OCI-LY7 (cell line): ENCODE results near the gene ARIH2. TPM values are rescaled to one million over a fixed set of nuclear protein-coding genes. Genes with fewer than 3 reads are reported as not detected.

Experiments used
- BruUV-seq: library from RNA; stranded (reverse); fragments of 400-500 nt; replicated peaks from 2 replicates; lab custom pipeline; 2021; lab: Mats Ljungman, UMichigan
- CTCF ChIA-PET: fragments of 300-600 bp; sonication (Branson Sonifier 250); formaldehyde crosslinking; loops from one replicate; lab custom pipeline; 2022; ENCODE audit warnings: antibody characterized with exemption; ENCODE audit not compliant: unreplicated experiment; lab: Charles Lee
- POLR2A ChIA-PET: fragments of 300-600 bp; sonication (Branson Sonifier 250); formaldehyde crosslinking; loops from one replicate; lab custom pipeline; 2022; ENCODE audit warnings: antibody characterized with exemption; lab: Charles Lee
- DNase-seq: peaks from one replicate; pipeline ENCODE4 v3.0.0-alpha.2; 2015; ENCODE audit warnings: low spot score
- H2AFZ ChIP-seq: fragments of 200-600 bp; sonication (generic), shearing (Covaris generic); 2 replicates; pipeline ENCODE4 v1.6.1; 2014; ENCODE audit warnings: mild to moderate bottlenecking, antibody characterized with exemption, low read length, moderate library complexity
- H3K27ac ChIP-seq: fragments of 200-600 bp; sonication (generic); 2 replicates; pipeline ENCODE4 v1.5.1; 2014; ENCODE audit warnings: mixed run types, low read depth, mild to moderate bottlenecking, moderate library complexity, low read length, inconsistent platforms; ENCODE audit not compliant: poor library complexity, severe bottlenecking
- H3K36me3 ChIP-seq: fragments of 200-600 bp; sonication (generic); 2 replicates; pipeline ENCODE4 v1.6.1; 2014; ENCODE audit warnings: mild to moderate bottlenecking, antibody characterized with exemption, low read length, moderate library complexity, mixed read lengths; ENCODE audit not compliant: insufficient read depth
- H3K4me1 ChIP-seq: fragments of 200-600 bp; sonication (generic); 2 replicates; pipeline ENCODE4 v1.5.1; 2014; ENCODE audit warnings: mild to moderate bottlenecking, low read length; ENCODE audit not compliant: insufficient read depth, poor library complexity, severe bottlenecking
- H3K4me2 ChIP-seq: fragments of 200-600 bp; sonication (generic); 2 replicates; pipeline ENCODE4 v1.6.1; 2014; ENCODE audit warnings: mild to moderate bottlenecking, low read length
- H3K4me3 ChIP-seq: fragments of 200-600 bp; sonication (generic); 2 replicates; pipeline ENCODE4 v1.5.1; 2014; ENCODE audit warnings: mild to moderate bottlenecking, low read depth, low read length; ENCODE audit not compliant: poor library complexity, severe bottlenecking
- H3K79me2 ChIP-seq: fragments of 200-600 bp; sonication (generic); 2 replicates; pipeline ENCODE4 v1.6.1; 2016; ENCODE audit warnings: low read depth, mild to moderate bottlenecking, low read length, moderate library complexity, mixed read lengths; ENCODE audit not compliant: insufficient read depth
- H3K9me2 ChIP-seq: fragments of 200-600 bp; sonication (generic); 2 replicates; pipeline ENCODE4 v1.6.1; 2016; ENCODE audit warnings: mild to moderate bottlenecking, low read length, mixed read lengths; ENCODE audit not compliant: insufficient read depth
- H3K9me3 ChIP-seq: fragments of 200-600 bp; sonication (generic); 2 replicates; pipeline ENCODE4 v1.6.1; 2014; ENCODE audit warnings: mild to moderate bottlenecking, mixed run types, low read length, mixed read lengths
- H4K20me1 ChIP-seq: fragments of 200-600 bp; sonication (generic); 2 replicates; pipeline ENCODE4 v1.6.1; 2014; ENCODE audit warnings: mild to moderate bottlenecking, antibody characterized with exemption, low read length, moderate library complexity, mixed read lengths; ENCODE audit not compliant: insufficient read depth
- EZH2phosphoT487 ChIP-seq: fragments of 200-600 bp; sonication (generic); IDR thresholded peaks from 2 replicates; pipeline ENCODE4 v1.6.1; 2018; ENCODE audit warnings: low read depth, borderline replicate concordance, mild to moderate bottlenecking, mixed run types, antibody characterized with exemption, low read length, moderate library complexity, mixed read lengths
- intact Hi-C: fragments of 100-400 bp; cut with micrococcal nuclease; formaldehyde crosslinking; loops from one replicate; pipeline ENCODE4 v1.10.0; 2022; ENCODE audit not compliant: unreplicated experiment
- total RNA-seq, 2 experiments: library from RNA; depleted of rRNA in 1 of 2; stranded (reverse); fragments of >200 nt in 1 of 2; shearing (Covaris generic) in 1 of 2; gene quantifications; 2 replicates each; pipeline ENCODE4 v1.2.3, GENCODE V29; 2014 to 2022
- TF ChIP-seq, protein P1 (sequence below): fragments of 200-600 bp; sonication (generic); conservative IDR thresholded peaks from 2 replicates; pipeline ENCODE4 v1.5.1; 2014; ENCODE audit warnings: mild to moderate bottlenecking, antibody characterized with exemption, low read length, moderate library complexity, mixed read lengths

The ARIH2 gene
- total RNA-seq, 2 experiments from 2014 or later = 124 to 131 TPM

GRCh38 chr3:49004352-49005302, 86.0 kb downstream of the ARIH2 start:
- no peak for DNase-seq
- Histone ChIP-seq H3K9me2 (no peaks in the 10 kb centered on the region), H4K20me1 (peaks cover 9% of the 10 kb centered on the region; the same call in 1 of the 2 replicates), H3K4me2 (no peak overlapping the region), H2AFZ (no peak overlapping the region), H3K4me1 (peaks cover 18% of the 10 kb centered on the region), H3K9me3 (no peaks in the 10 kb centered on the region), H3K36me3 (peaks cover 5% of the 10 kb centered on the region; the same call in 1 of the 2 replicates), H3K27ac (no peak overlapping the region), H3K79me2 (peaks cover 18% of the 10 kb centered on the region; the same call in 1 of the 2 replicates), H3K4me3 (no peak overlapping the region)
- TF ChIP-seq EZH2phosphoT487 = no peak
- TF ChIP-seq, protein P1, sequence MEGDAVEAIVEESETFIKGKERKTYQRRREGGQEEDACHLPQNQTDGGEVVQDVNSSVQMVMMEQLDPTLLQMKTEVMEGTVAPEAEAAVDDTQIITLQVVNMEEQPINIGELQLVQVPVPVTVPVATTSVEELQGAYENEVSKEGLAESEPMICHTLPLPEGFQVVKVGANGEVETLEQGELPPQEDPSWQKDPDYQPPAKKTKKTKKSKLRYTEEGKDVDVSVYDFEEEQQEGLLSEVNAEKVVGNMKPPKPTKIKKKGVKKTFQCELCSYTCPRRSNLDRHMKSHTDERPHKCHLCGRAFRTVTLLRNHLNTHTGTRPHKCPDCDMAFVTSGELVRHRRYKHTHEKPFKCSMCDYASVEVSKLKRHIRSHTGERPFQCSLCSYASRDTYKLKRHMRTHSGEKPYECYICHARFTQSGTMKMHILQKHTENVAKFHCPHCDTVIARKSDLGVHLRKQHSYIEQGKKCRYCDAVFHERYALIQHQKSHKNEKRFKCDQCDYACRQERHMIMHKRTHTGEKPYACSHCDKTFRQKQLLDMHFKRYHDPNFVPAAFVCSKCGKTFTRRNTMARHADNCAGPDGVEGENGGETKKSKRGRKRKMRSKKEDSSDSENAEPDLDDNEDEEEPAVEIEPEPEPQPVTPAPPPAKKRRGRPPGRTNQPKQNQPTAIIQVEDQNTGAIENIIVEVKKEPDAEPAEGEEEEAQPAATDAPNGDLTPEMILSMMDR = no peak
- intact Hi-C loops = loop anchor here (5.0 kb wide), 1 partner anchor 88 kb away; the partner anchor contains the start of gene QRICH1
- no TSS peak for BruUV-seq
- ChIA-PET CTCF (no interaction called here), POLR2A (no interaction called here)

DNA sequence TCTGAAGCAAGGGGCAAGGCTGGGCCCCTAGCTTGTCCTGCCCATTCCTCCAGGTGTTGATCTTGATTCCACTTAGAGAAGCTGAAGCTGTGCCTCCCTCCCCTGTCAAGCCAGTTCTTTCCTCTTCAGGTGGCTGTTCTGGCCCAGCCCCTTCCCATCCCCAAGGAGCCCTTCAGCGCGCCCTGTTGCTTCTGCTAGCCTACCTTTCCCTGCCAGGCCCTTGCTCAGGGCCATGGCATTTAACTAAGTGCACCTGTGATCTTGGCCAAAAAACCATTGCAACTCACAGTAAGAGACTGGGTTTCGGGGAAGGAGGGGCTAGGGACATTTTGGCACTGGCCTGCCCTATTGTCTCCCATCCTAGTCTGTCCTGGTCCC, 86.7 kb downstream of the ARIH2 start:
- H3K4me1 ChIP-seq = peaks cover 18% of the 10 kb centered on the region
- POLR2A ChIA-PET = no interaction called here
- H3K4me2 ChIP-seq = no peak overlapping the region
- intact Hi-C loops = loop anchor here (5.0 kb wide), 1 partner anchor 87 kb away; the partner anchor contains the start of gene QRICH1
- TF ChIP-seq, protein P1 = no peak
- no peak for TF ChIP-seq EZH2phosphoT487
- DNase-seq = no peak
- peaks cover 7% of the 10 kb centered on the region; the same call in 1 of the 2 replicates for H3K36me3 ChIP-seq
- no peaks in the 10 kb centered on the region for H3K9me2 ChIP-seq
- no TSS peak for BruUV-seq
- H3K9me3 ChIP-seq = no peaks in the 10 kb centered on the region
- no peak overlapping the region for H2AFZ ChIP-seq
- no peak overlapping the region for H3K27ac ChIP-seq
- no peak overlapping the region for H3K4me3 ChIP-seq
- CTCF ChIA-PET = no interaction called here
- H3K79me2 ChIP-seq = peaks cover 21% of the 10 kb centered on the region; the same call in 1 of the 2 replicates
- H4K20me1 ChIP-seq = peaks cover 9% of the 10 kb centered on the region; the same call in 1 of the 2 replicates
